ENCODE results near the gene NCOA7. TPM values are rescaled to one million over a fixed set of nuclear protein-coding genes. Genes with fewer than 3 reads are reported as not detected.

NCOA7 gene
- total and polyA plus RNA-seq, 2 of the 8 experiments (the other 6 are each of a cell fraction or from before 2014, with no cell fraction given) = 2.6 to 10.7 TPM

GRCh38 chr6:125749173-125749864 lies 41.4 kb upstream of the NCOA7 start, which contains the start of gene HEY2 (continued):
- TF ChIP-seq ZNF274 (IDR thresholded peaks at IDR 0.05; ENCODE audit: borderline replicate concordance, extremely low read depth, low read length) (no peak), EGR1 (IDR thresholded peaks at IDR 0.05; ENCODE audit: borderline replicate concordance, low read depth, low read length) (peak; percentile 97), CTCF (IDR thresholded peaks at IDR 0.05; ENCODE audit: control extremely low read depth in 1 of 3, insufficient read depth in 1 of 3, low read depth in 1 of 3, low read length in 3 of 3) (0 out of 4 replicates have a peak, but pooled peaks of 1 of the 3 experiments have one; percentile 0), EZH2 (IDR thresholded peaks at IDR 0.05; ENCODE audit: low read depth, low read length, severe bottlenecking) (no peak), TBP (IDR thresholded peaks at IDR 0.05; ENCODE audit: low read depth, low read length) (no peak), JUND (IDR thresholded peaks at IDR 0.05; ENCODE audit: low read length) (no peak), PHF8 (conservative IDR thresholded peaks at IDR 0.05; ENCODE audit: low read depth, low read length) (no peak; the same call in 1 of the 2 replicates), TAF1 (IDR thresholded peaks at IDR 0.05; ENCODE audit: low read depth, low read length) (peak; percentile 33; the same call in 1 of the 2 replicates), ATF3 (IDR thresholded peaks at IDR 0.05; ENCODE audit: insufficient read depth, low read depth, low read length) (no peak), ATF2 (IDR thresholded peaks at IDR 0.05; ENCODE audit: low read length) (no peak), POU5F1 (IDR thresholded peaks at IDR 0.05; ENCODE audit: low read depth, low read length) (no peak), RXRA (IDR thresholded peaks at IDR 0.05; ENCODE audit: insufficient read depth, low read depth, low read length) (no peak), CHD2 (IDR thresholded peaks at IDR 0.05; ENCODE audit: low read length) (no peak), CEBPB (IDR thresholded peaks at IDR 0.05; ENCODE audit: low read depth, low read length) (no peak), SIX5 (IDR thresholded peaks at IDR 0.05; ENCODE audit: low read depth, low read length) (no peak), MAFK (IDR thresholded peaks at IDR 0.05; ENCODE audit: low read depth, low read length) (no peak), SRF (IDR thresholded peaks at IDR 0.05; ENCODE audit: low read depth, low read length) (no peak), TAF7 (optimal IDR thresholded peaks at IDR 0.05; ENCODE audit: borderline replicate concordance, low read depth, low read length) (peak; percentile 43), NANOG (IDR thresholded peaks at IDR 0.05; ENCODE audit: insufficient read depth, low read depth, low read length, poor library complexity, severe bottlenecking) (no peak), SIRT6 (IDR thresholded peaks at IDR 0.05; ENCODE audit: low read length) (no peak)
